ENCODE measurements around the gene TANGO6.

- TF ChIP-seq POLR2A (IDR thresholded peaks at IDR 0.05): no peak
- no peak for TF ChIP-seq CTCF (IDR thresholded peaks at IDR 0.05)
Observed at GRCh38 chr16:69078073-69078472, 234.7 kb downstream of the TANGO6 start.

All from adrenal gland (tissue), 5 donors.